Measurements from ENCODE around the gene BOD1.

DNA sequence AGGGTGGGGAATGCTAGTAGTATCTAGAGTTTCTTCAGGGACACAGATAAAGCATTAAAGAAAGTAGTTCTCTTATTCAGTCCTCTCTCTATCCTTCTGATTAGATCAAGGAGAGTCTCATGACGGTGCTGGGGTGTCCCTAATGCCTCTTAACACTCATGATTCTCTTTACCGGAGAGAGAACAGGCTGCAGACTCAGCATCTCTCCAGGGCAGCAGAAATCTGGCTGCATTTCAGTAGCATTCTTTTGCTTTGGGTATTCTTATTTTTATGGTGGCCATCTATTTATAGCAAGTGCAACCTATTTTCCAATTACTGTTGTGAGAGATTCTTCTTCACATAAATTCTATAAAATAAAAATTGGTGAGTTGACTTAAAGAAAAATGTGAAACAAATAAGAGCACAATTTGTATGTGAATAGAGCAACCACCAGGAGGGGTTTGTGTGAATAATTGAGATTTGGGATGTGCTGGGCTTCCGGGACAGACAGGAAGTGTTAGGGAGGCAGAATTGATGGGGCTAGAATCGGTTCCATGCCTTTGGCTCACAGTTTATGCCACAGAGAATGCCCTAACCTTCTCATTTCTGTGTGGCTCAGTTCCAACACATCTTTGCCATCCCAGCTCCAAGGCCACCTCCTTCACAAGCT lies 23.8 kb upstream of the BOD1 start:
- TF ChIP-seq, protein P1, sequence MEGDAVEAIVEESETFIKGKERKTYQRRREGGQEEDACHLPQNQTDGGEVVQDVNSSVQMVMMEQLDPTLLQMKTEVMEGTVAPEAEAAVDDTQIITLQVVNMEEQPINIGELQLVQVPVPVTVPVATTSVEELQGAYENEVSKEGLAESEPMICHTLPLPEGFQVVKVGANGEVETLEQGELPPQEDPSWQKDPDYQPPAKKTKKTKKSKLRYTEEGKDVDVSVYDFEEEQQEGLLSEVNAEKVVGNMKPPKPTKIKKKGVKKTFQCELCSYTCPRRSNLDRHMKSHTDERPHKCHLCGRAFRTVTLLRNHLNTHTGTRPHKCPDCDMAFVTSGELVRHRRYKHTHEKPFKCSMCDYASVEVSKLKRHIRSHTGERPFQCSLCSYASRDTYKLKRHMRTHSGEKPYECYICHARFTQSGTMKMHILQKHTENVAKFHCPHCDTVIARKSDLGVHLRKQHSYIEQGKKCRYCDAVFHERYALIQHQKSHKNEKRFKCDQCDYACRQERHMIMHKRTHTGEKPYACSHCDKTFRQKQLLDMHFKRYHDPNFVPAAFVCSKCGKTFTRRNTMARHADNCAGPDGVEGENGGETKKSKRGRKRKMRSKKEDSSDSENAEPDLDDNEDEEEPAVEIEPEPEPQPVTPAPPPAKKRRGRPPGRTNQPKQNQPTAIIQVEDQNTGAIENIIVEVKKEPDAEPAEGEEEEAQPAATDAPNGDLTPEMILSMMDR (IDR thresholded peaks at IDR 0.05), result no peak
- TF ChIP-seq POLR2A (IDR thresholded peaks at IDR 0.05), result no peak
- TF ChIP-seq EP300 (IDR thresholded peaks at IDR 0.05), result no peak

Data from ovary (tissue), 3 donors.